Parathyroid adenoma (tissue), 2 donors: ENCODE results near the gene NHLRC1.

Experiments
- H2AFZ ChIP-seq: fragments of 300-600 bp; sonication (generic); one replicate; pipeline ENCODE4 v1.7.0; 2017; ENCODE audit warnings: antibody characterized with exemption, mild to moderate bottlenecking
- H3K27ac ChIP-seq: fragments of 300-600 bp; sonication (generic); one replicate; pipeline ENCODE4 v1.7.0; 2017
- H3K27me3 ChIP-seq: fragments of 300-600 bp; sonication (generic); one replicate; pipeline ENCODE4 v1.7.0; 2017; ENCODE audit warnings: low read length; ENCODE audit not compliant: control insufficient read depth, insufficient read depth
- H3K36me3 ChIP-seq: fragments of 300-600 bp; sonication (generic); one replicate; pipeline ENCODE4 v1.7.0; 2017; ENCODE audit warnings: low read length; ENCODE audit not compliant: control insufficient read depth, insufficient read depth
- H3K4me1 ChIP-seq: fragments of 300-600 bp; sonication (generic); one replicate; pipeline ENCODE4 v1.7.0; 2017; ENCODE audit warnings: control low read depth
- H3K4me2 ChIP-seq: fragments of 300-600 bp; sonication (generic); one replicate; pipeline ENCODE4 v1.7.0; 2017; ENCODE audit warnings: low read length
- H3K4me3 ChIP-seq: fragments of 300-600 bp; sonication (generic); one replicate; pipeline ENCODE4 v1.7.0; 2017; ENCODE audit warnings: low read depth, low read length
- H3K79me2 ChIP-seq: fragments of 300-600 bp; sonication (generic); one replicate; pipeline ENCODE4 v1.7.0; 2017; ENCODE audit warnings: control low read depth
- H3K9ac ChIP-seq: fragments of 300-600 bp; sonication (generic); one replicate; pipeline ENCODE4 v1.7.0; 2017; ENCODE audit warnings: mild to moderate bottlenecking
- H3K9me3 ChIP-seq: fragments of 300-600 bp; sonication (generic); one replicate; pipeline ENCODE4 v1.7.0; 2017; ENCODE audit warnings: low read length; ENCODE audit not compliant: control insufficient read depth
- TF ChIP-seq, protein P1 (sequence below): fragments of 300-600 bp; sonication (generic); IDR thresholded peaks from one replicate; pipeline ENCODE4 v1.7.0; 2017; ENCODE audit warnings: antibody characterized with exemption, mild to moderate bottlenecking
- donor health status: primary hyperparathyroidism.

The NHLRC1 gene

DNA sequence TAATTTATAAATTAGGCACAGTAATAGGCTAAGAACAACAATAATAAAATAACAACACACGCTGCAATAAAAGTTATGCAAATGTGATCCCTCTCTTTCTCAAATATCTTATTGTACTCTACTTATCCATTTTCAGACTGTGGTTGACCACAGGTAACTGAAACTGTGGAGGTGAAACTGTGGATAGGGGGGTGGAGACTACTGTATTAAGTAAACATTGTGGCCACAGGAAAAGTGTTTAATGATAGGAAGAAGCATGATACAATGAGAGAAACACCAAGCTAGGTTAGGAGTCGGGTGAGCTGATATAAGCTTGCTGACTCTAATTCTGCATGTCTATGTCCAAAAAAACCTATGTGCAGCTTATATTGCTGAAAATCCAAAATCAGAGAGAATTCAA is 23.0 kb downstream of the NHLRC1 start:
- Histone ChIP-seq H3K27ac (no peak overlapping the region), H3K9me3 (no peaks in the 10 kb centered on the region), H3K36me3 (no peaks in the 10 kb centered on the region), H2AFZ (no peak overlapping the region), H3K4me3 (no peak overlapping the region), H3K27me3 (no peaks in the 10 kb centered on the region), H3K4me2 (no peak overlapping the region), H3K9ac (no peak overlapping the region), H3K4me1 (no peaks in the 10 kb centered on the region), H3K79me2 (no peaks in the 10 kb centered on the region)
- TF ChIP-seq, protein P1, sequence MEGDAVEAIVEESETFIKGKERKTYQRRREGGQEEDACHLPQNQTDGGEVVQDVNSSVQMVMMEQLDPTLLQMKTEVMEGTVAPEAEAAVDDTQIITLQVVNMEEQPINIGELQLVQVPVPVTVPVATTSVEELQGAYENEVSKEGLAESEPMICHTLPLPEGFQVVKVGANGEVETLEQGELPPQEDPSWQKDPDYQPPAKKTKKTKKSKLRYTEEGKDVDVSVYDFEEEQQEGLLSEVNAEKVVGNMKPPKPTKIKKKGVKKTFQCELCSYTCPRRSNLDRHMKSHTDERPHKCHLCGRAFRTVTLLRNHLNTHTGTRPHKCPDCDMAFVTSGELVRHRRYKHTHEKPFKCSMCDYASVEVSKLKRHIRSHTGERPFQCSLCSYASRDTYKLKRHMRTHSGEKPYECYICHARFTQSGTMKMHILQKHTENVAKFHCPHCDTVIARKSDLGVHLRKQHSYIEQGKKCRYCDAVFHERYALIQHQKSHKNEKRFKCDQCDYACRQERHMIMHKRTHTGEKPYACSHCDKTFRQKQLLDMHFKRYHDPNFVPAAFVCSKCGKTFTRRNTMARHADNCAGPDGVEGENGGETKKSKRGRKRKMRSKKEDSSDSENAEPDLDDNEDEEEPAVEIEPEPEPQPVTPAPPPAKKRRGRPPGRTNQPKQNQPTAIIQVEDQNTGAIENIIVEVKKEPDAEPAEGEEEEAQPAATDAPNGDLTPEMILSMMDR, result no peak

DNA sequence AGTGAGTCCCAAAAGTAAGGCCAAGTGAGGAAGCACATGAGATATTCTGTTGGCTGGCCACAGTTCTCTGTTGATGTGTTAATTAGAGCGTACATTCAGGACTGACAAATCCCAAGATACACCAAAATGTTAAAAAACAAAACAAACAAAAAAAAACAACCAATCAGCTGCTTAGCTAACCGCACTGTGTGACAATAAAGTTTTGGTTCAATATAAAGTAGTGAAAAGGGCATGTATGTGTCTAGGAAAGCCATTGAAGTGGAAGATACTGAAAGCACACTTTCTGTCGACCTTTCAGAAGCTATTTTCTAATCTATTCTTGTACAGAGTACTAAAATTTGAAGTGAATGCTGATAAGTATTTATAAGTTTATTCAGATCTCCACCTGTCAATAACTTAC is 26.1 kb downstream of the NHLRC1 start:
- TF ChIP-seq, protein P1, result no peak
- H3K36me3 ChIP-seq, result no peaks in the 10 kb centered on the region
- H3K79me2 ChIP-seq, result no peaks in the 10 kb centered on the region
- no peak overlapping the region for H3K9ac ChIP-seq
- H3K27ac ChIP-seq, result no peak overlapping the region
- no peak overlapping the region for H2AFZ ChIP-seq
- H3K9me3 ChIP-seq, result no peaks in the 10 kb centered on the region
- no peak overlapping the region for H3K4me3 ChIP-seq
- H3K27me3 ChIP-seq, result no peaks in the 10 kb centered on the region
- no peak overlapping the region for H3K4me2 ChIP-seq
- no peaks in the 10 kb centered on the region for H3K4me1 ChIP-seq

DNA sequence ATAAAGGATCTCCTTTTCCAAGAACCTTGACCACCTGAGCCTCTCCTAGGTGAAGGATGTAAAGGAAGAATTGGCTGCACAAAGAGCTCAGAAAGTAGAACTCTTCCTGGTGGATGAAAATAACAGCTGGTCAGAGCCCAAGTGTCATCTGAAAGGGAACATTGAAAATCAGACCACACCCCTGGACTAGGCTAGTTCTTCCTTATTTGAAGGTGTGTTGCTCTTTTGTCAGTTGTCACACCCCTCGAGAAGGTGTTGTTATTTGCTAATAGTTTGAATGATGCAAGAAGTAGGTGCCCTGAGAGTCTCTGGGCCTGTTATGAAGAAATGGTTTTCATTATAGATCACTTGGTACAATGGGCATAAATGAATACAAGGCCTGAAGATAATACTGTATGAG is 31.1 kb downstream of the NHLRC1 start:
- no peaks in the 10 kb centered on the region for H3K27me3 ChIP-seq
- no peak overlapping the region for H3K4me2 ChIP-seq
- no peak overlapping the region for H3K27ac ChIP-seq
- H3K4me1 ChIP-seq, result no peaks in the 10 kb centered on the region
- H2AFZ ChIP-seq, result no peak overlapping the region
- no peaks in the 10 kb centered on the region for H3K9me3 ChIP-seq
- H3K9ac ChIP-seq, result no peak overlapping the region
- H3K79me2 ChIP-seq, result no peaks in the 10 kb centered on the region
- no peaks in the 10 kb centered on the region for H3K36me3 ChIP-seq
- H3K4me3 ChIP-seq, result no peak overlapping the region
- TF ChIP-seq, protein P1, result no peak

DNA sequence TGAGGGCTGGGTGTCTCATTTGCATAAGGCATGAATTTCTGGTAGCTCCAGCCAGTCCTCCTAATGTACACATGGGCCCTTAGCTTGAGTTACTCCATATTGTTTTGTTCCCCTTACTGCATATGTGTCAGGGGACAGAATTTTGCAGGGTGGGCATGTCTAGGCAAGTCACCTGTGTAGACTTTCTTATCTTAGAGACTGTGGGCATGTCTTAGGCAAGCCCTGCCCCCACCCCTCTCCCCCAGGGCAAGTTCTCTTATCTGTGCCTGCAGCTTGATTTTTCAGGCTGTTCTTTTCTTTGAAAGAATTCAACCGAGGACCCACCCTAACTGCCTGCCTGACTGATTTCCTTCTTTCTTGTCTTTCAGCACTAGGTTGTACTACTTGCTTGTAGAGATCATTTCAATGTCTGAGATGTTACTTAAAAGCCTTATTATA is 32.1 kb downstream of the NHLRC1 start:
- no peak overlapping the region for H2AFZ ChIP-seq
- no peak overlapping the region for H3K9ac ChIP-seq
- H3K4me1 ChIP-seq, result no peaks in the 10 kb centered on the region
- no peak overlapping the region for H3K27ac ChIP-seq
- no peaks in the 10 kb centered on the region for H3K36me3 ChIP-seq
- H3K4me2 ChIP-seq, result no peak overlapping the region
- TF ChIP-seq, protein P1, result no peak
- no peaks in the 10 kb centered on the region for H3K9me3 ChIP-seq
- no peaks in the 10 kb centered on the region for H3K79me2 ChIP-seq
- no peaks in the 10 kb centered on the region for H3K27me3 ChIP-seq
- no peak overlapping the region for H3K4me3 ChIP-seq

DNA sequence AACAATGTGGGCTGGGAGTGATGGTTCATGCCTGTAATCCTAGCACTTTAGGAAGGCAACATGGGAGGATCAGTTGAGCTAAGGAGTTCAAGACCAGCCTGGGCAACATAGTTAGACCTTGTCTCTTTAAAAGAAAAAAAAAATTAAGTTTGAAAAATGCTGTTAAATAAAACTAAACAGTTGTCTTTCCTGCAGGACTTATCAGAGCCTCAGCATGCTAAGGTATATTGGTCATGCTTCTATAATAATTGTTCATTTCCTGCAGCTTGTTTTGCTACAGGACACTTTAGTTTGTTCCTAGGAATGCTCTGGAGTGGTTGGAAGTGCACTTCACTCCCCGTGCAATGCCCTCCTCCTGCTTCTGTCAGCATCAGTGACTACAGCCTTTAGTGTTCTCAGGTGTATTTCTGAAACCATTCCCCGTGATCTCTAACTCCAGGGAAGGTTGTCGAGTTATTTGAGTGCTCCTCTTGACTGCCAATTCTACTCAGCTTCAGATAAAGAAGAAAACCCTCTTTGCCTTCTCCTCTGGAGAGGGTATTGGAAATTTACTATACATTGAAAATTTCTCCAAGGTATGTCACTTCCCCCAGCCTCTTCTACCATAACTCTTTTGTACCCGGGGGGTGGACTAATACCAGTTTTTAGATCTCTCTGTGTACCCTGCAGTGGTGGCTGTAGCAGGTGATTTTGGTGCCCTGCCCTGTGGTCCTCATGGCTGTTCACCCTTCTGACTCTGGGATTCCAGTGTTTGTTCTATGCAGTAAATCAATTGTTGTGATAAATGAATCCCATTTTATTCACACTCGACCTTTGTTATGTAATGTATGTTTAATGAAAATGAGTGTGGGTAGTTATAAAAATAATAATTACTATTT is 33.8 kb downstream of the NHLRC1 start:
- Histone ChIP-seq H3K9me3 (no peaks in the 10 kb centered on the region), H3K36me3 (no peaks in the 10 kb centered on the region), H3K4me3 (no peak overlapping the region), H2AFZ (no peak overlapping the region), H3K4me2 (no peak overlapping the region), H3K9ac (no peak overlapping the region), H3K27ac (no peak overlapping the region), H3K27me3 (no peaks in the 10 kb centered on the region), H3K79me2 (no peaks in the 10 kb centered on the region), H3K4me1 (no peaks in the 10 kb centered on the region)
- TF ChIP-seq, protein P1, result no peak
